IgD-negative memory B cell (primary cell): ENCODE data around the gene OR5D16. TPM values are rescaled to one million over a fixed set of nuclear protein-coding genes. Genes with fewer than 3 reads are reported as not detected.
"Not testable (repeated sequence)": the region's sequence is repeated elsewhere in the genome, so short reads cannot be mapped to it uniquely, and the experiment has no call there.

Experiments
- H3K27ac Mint-ChIP-seq, 3 donors: one replicate each; pipeline ENCODE4 v1.8.0; 2020 to 2022; ENCODE audit warnings: mild to moderate bottlenecking in 3 of 3, mixed read lengths in 3 of 3, moderate library complexity in 1 of 3
- H3K27me3 Mint-ChIP-seq: one replicate; pipeline ENCODE4 v1.8.0; 2021; ENCODE audit warnings: mixed read lengths
- H3K36me3 Mint-ChIP-seq: one replicate; pipeline ENCODE4 v1.8.0; 2020; ENCODE audit warnings: mild to moderate bottlenecking, mixed read lengths
- H3K4me1 Mint-ChIP-seq, 3 donors: one replicate each; pipeline ENCODE4 v1.8.0; 2020 to 2022; ENCODE audit warnings: mixed read lengths in 3 of 3, mild to moderate bottlenecking in 1 of 3
- H3K4me3 Mint-ChIP-seq, 4 donors: one replicate each; pipeline ENCODE4 v1.8.0; 2020 to 2022; ENCODE audit warnings: mild to moderate bottlenecking in 4 of 4, mixed read lengths in 4 of 4, moderate library complexity in 3 of 4
- H3K9me3 Mint-ChIP-seq, 3 donors: one replicate each; pipeline ENCODE4 v1.8.0; 2020 to 2021; ENCODE audit warnings: mixed read lengths in 3 of 3, mild to moderate bottlenecking in 1 of 3
- polyA plus RNA-seq: library from polyadenylated mRNA; unstranded; fragments of 300-500 nt; fragmentation: Illumina TruSeq; gene quantifications from one replicate; pipeline ENCODE4 v1.2.3, GENCODE V29; 2021

Gene OR5D16
- polyA plus RNA-seq: not detected

DNA sequence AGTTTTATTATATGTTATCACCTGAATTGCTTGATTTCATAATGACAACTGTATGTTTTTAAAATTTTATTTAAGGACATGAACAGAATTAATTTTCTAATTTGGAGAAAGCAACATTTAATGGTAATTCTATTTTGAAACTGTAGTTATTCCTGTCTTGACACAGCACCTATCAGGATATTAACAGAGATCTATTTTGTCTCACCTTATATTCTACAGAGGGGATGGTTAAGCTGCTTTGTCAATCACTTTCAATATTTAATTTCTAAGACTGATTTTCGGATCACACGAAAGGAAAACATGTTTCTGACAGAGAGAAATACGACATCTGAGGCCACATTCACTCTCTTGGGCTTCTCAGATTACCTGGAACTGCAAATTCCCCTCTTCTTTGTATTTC lies at the start of gene OR5D16:
TSS of gene OR5D16 (plus strand) at position 301 of the 400 bp plus-strand sequence. CDS start at position 301, 0 bp downstream.
- Mint-ChIP-seq H3K9me3 (peaks cover 3 to 5% (median 4%) of the 10 kb centered on the region in 3 donors), H3K27ac (no peak within 1 kb of the TSS), H3K4me1 (no peaks in the 10 kb centered on the region), H3K36me3 (no peaks in the 10 kb centered on the region), H3K4me3 (no peak within 1 kb of the TSS), H3K27me3 (no peaks in the 10 kb centered on the region)

- Mint-ChIP-seq H3K27ac (no peak overlapping the region), H3K4me3 (no peak overlapping the region), H3K4me1 (no peaks in the 10 kb centered on the region), H3K9me3 (peaks cover 7 to 19% (median 8%) of the 10 kb centered on the region in 3 donors), H3K27me3 (no peaks in the 10 kb centered on the region), H3K36me3 (no peaks in the 10 kb centered on the region)
These were observed 46.9 kb upstream of the OR5D16 start for GRCh38 chr11:55791606-55792005.

GRCh38 chr11:55793321-55793720 lies 45.2 kb upstream of the OR5D16 start:
- Mint-ChIP-seq H3K9me3 (peaks cover 2 to 11% (median 8%) of the 10 kb centered on the region in 3 donors), H3K4me1 (no peaks in the 10 kb centered on the region), H3K27me3 (no peaks in the 10 kb centered on the region), H3K4me3 (no peak overlapping the region), H3K27ac (no peak overlapping the region), H3K36me3 (no peaks in the 10 kb centered on the region)

DNA sequence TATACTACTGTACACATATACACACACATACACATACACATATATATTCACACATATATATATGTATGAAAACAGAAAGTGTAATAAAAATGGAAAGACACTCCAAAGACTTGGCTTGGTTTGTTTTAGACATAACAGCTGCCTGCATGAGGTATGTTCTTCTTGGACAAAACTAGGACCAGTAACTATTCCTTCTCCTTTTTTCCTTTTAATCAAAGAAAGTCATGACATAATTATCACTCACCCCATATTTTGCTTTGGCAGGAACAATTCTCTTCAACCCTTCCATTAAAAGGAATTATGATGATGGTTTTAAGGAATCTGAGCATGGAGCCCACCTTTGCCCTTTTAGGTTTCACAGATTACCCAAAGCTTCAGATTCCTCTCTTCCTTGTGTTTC lies 43.3 kb upstream of the OR5D16 start, which contains the start of gene OR5D14:
TSS of gene OR5D14 (plus strand) at position 301 of the 400 bp plus-strand sequence. CDS start at position 301, 0 bp downstream.
- H3K27ac Mint-ChIP-seq: peak within 1 kb of the TSS in 1 of 3 donors; percentile 89
- no peaks in the 10 kb centered on the region for H3K4me1 Mint-ChIP-seq
- H3K36me3 Mint-ChIP-seq: no peaks in the 10 kb centered on the region
- no peaks in the 10 kb centered on the region for H3K27me3 Mint-ChIP-seq
- H3K4me3 Mint-ChIP-seq: no peak within 1 kb of the TSS
- H3K9me3 Mint-ChIP-seq: peaks cover 2 to 14% (median 8%) of the 10 kb centered on the region in 3 donors

DNA sequence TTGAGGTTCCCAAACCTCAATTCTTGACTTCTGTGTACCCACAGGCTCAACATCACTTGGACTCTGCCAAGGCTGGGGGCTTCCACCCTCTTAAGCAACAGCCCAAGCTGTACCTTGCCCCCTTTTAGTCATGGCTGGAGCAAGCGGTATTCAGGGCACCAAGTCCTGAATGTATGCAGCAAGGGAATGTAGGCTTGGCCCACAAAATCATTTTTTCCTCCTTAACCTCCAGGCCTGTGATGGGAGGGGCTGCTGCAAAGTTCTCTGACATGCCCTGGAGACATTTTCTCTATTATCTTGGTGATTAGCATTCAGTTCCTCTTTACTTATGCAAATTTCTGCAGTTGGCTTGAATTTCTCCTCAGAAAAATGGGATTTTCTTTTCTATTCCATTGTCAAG lies 32.3 kb upstream of the OR5D16 start:
- H3K4me3 Mint-ChIP-seq: no peak overlapping the region
- no peak overlapping the region for H3K27ac Mint-ChIP-seq
- no peaks in the 10 kb centered on the region for H3K4me1 Mint-ChIP-seq
- H3K9me3 Mint-ChIP-seq: peaks cover 4 to 21% (median 5%) of the 10 kb centered on the region in 3 donors
- H3K36me3 Mint-ChIP-seq: no peaks in the 10 kb centered on the region
- no peaks in the 10 kb centered on the region for H3K27me3 Mint-ChIP-seq

- Mint-ChIP-seq H3K27me3 (no peaks in the 10 kb centered on the region), H3K4me1 (no peaks in the 10 kb centered on the region), H3K36me3 (no peaks in the 10 kb centered on the region), H3K27ac (no peak within 1 kb of the TSS), H3K9me3 (peaks cover 2 to 17% (median 8%) of the 10 kb centered on the region in 3 donors), H3K4me3 (no peak within 1 kb of the TSS)
These were observed 27.5 kb upstream of the OR5D16 start, which contains the start of gene OR5L1 for GRCh38 chr11:55811067-55811466. Gene OR5L1, plus strand, starts transcription at chr11:55811367. Its CDS starts 100 bp downstream, at chr11:55811467.

DNA sequence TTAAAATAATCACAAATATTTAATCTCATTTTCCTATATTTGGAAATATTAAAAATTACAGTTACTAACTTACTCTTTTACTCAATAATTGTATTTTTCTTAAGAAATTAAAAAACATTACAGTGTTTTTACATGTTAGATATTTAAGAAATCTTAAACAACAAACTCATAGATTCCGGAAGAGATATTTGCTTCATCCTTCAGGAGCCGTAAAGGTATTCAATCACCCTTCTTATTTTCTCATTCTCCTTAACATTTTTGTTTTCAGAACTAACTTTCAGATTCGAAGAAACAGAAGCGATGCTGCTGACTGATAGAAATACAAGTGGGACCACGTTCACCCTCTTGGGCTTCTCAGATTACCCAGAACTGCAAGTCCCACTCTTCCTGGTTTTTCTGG lies 19.2 kb upstream of the OR5D16 start, which contains the start of gene OR5D18:
TSS of gene OR5D18 (plus strand) at position 301 of the 400 bp plus-strand sequence. CDS start at position 301, 0 bp downstream.
- no peak within 1 kb of the TSS for H3K4me3 Mint-ChIP-seq
- no peak within 1 kb of the TSS for H3K27ac Mint-ChIP-seq
- H3K4me1 Mint-ChIP-seq: no peaks in the 10 kb centered on the region
- no peaks in the 10 kb centered on the region for H3K27me3 Mint-ChIP-seq
- peaks cover 0 to 18% (median 8%) of the 10 kb centered on the region in 3 donors for H3K9me3 Mint-ChIP-seq
- H3K36me3 Mint-ChIP-seq: no peaks in the 10 kb centered on the region

- Mint-ChIP-seq H3K9me3 (peaks cover 5 to 10% (median 9%) of the 10 kb centered on the region in 3 donors), H3K27ac (no peak within 1 kb of the TSS), H3K36me3 (no peaks in the 10 kb centered on the region), H3K4me3 (no peak within 1 kb of the TSS), H3K27me3 (no peaks in the 10 kb centered on the region), H3K4me1 (no peaks in the 10 kb centered on the region)
These were observed 11.6 kb upstream of the OR5D16 start, which contains the start of gene OR5L2 for GRCh38 chr11:55826919-55827318. Gene OR5L2, plus strand, starts transcription at chr11:55827219. Its CDS starts 0 bp downstream, at chr11:55827219.

- H3K9me3 Mint-ChIP-seq: peaks cover 0 to 4% (median 2%) of the 10 kb centered on the region in 3 donors
- H3K36me3 Mint-ChIP-seq: no peaks in the 10 kb centered on the region
- no peaks in the 10 kb centered on the region for H3K4me1 Mint-ChIP-seq
- H3K4me3 Mint-ChIP-seq: no peak overlapping the region
- H3K27ac Mint-ChIP-seq: no peak overlapping the region
- H3K27me3 Mint-ChIP-seq: no peaks in the 10 kb centered on the region
These were observed 8.9 kb downstream of the OR5D16 start for GRCh38 chr11:55847453-55847852.

DNA sequence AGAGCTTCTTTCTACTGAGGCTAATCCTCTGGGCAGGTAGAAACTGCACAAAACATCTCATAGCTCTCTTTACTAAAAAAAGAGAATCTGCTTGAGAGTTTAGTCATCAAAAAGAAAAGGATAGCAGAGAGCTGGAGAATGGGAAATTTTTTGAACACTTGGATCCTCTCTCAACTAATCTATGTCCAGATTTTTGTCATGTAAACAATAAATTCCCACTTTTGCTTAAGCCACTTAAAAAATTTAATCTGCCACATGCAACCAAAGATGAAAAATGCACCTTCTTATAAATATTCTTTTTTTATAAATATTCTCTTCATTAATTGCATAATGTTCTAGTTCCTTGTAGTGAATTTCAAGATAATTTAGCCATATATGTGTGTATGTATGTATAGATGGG lies 10.5 kb downstream of the OR5D16 start:
- Mint-ChIP-seq H3K9me3 (peaks cover 0 to 4% (median 4%) of the 10 kb centered on the region in 3 donors), H3K27me3 (no peaks in the 10 kb centered on the region), H3K4me1 (no peaks in the 10 kb centered on the region), H3K27ac (no peak overlapping the region), H3K4me3 (no peak overlapping the region), H3K36me3 (no peaks in the 10 kb centered on the region)

DNA sequence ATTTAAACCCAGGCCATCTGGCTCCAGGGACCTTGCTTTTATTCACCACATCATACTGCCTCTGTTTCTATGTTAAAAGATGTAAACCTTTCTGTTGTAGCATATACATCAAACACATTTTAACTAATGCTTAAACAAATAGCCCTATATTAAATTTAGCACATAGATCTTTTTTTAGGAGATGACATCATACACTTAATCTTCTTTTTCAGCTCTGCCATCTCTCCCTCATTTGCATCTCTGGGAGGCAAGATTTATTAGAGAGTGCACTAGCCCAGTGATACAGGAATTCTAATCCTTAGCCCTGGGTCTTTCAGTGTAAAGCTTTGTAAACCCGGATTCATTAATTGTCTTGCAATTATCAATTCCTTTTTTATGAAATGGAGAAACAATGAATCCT lies 13.6 kb downstream of the OR5D16 start:
- no peak overlapping the region for H3K4me3 Mint-ChIP-seq
- H3K4me1 Mint-ChIP-seq: no peaks in the 10 kb centered on the region
- no peak overlapping the region for H3K27ac Mint-ChIP-seq
- no peaks in the 10 kb centered on the region for H3K27me3 Mint-ChIP-seq
- H3K36me3 Mint-ChIP-seq: no peaks in the 10 kb centered on the region
- H3K9me3 Mint-ChIP-seq: peaks cover 0 to 4% (median 4%) of the 10 kb centered on the region in 3 donors

GRCh38 chr11:55854704-55855103 lies 16.2 kb downstream of the OR5D16 start:
- Mint-ChIP-seq H3K4me3 (no peak overlapping the region), H3K27me3 (no peaks in the 10 kb centered on the region), H3K4me1 (no peaks in the 10 kb centered on the region), H3K27ac (no peak overlapping the region), H3K9me3 (peaks cover 0 to 4% (median 3%) of the 10 kb centered on the region in 3 donors), H3K36me3 (no peaks in the 10 kb centered on the region)

GRCh38 chr11:55867354-55867753 lies 28.8 kb downstream of the OR5D16 start:
- H3K9me3 Mint-ChIP-seq, H3K27ac Mint-ChIP-seq, H3K36me3 Mint-ChIP-seq, H3K27me3 Mint-ChIP-seq, H3K4me3 Mint-ChIP-seq, H3K4me1 Mint-ChIP-seq: not testable (repeated sequence)

DNA sequence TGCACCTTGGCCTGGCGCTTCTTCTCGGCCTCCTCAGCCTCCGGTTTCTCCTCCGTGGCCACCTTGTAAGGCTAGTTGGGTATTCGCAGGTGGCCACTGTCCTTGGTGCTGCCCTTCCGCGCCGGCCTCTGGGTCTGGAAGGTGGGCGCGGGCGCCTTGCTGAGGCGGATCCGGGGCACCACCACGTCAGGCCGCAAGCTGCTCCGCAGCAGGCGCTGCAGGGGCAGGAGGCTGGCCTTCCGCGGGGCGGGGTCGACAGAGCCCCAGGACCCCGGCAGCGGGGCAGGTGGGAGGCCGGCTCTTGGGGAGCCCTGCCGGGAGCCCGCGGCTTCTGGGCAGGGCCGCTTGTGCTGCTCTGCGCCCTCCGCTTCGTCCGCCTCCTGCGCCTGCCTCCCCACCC lies 34.2 kb downstream of the OR5D16 start:
- H3K36me3 Mint-ChIP-seq, H3K9me3 Mint-ChIP-seq, H3K4me1 Mint-ChIP-seq, H3K27ac Mint-ChIP-seq, H3K4me3 Mint-ChIP-seq, H3K27me3 Mint-ChIP-seq: not testable (repeated sequence)

- H3K9me3 Mint-ChIP-seq, H3K4me1 Mint-ChIP-seq, H3K27me3 Mint-ChIP-seq, H3K36me3 Mint-ChIP-seq, H3K27ac Mint-ChIP-seq, H3K4me3 Mint-ChIP-seq: not testable (repeated sequence)
These were observed 34.6 kb downstream of the OR5D16 start for GRCh38 chr11:55873146-55873545.

- H3K36me3 Mint-ChIP-seq, H3K27me3 Mint-ChIP-seq, H3K4me1 Mint-ChIP-seq, H3K4me3 Mint-ChIP-seq, H3K9me3 Mint-ChIP-seq: not testable (repeated sequence)
- H3K27ac Mint-ChIP-seq: peak within 1 kb of the TSS in 1 of 3 donors; percentile 76
These were observed 44.4 kb downstream of the OR5D16 start, which contains the start of gene TRIM51 for GRCh38 chr11:55882997-55883396. Gene TRIM51, plus strand, starts transcription at chr11:55883297. Its CDS starts 2,132 bp downstream, at chr11:55885429.
